ENCODE measurements around the gene ARL16.

ARL16 gene

GRCh38 chr17:81695801-81696200 is 12.2 kb upstream of the ARL16 start:
- no peaks in the 10 kb centered on the region for H3K9me3 ChIP-seq
- no peak overlapping the region for H3K27ac ChIP-seq
- no peak for TF ChIP-seq Cebpa-rat (IDR thresholded peaks at IDR 0.05)
- H3K4me3 ChIP-seq, result no peak overlapping the region
- peaks cover 6% of the 10 kb centered on the region for H3K4me1 ChIP-seq
- H3K4me2 ChIP-seq, result no peak overlapping the region
- H4K20me1 ChIP-seq, result peaks cover 98% of the 10 kb centered on the region
- H3K9ac ChIP-seq, result no peak overlapping the region
- H3K27me3 ChIP-seq, result no peaks in the 10 kb centered on the region
- peaks cover 100% of the 10 kb centered on the region for H3K36me3 ChIP-seq

GRCh38 chr17:81695211-81695610 is 11.6 kb upstream of the ARL16 start:
- no peak overlapping the region for H3K4me3 ChIP-seq
- H3K4me2 ChIP-seq, result no peak overlapping the region
- H4K20me1 ChIP-seq, result peaks cover 98% of the 10 kb centered on the region
- H3K9ac ChIP-seq, result no peak overlapping the region
- H3K27ac ChIP-seq, result no peak overlapping the region
- H3K36me3 ChIP-seq, result peaks cover 100% of the 10 kb centered on the region
- H3K9me3 ChIP-seq, result no peaks in the 10 kb centered on the region
- H3K27me3 ChIP-seq, result no peaks in the 10 kb centered on the region
- no peak for TF ChIP-seq Cebpa-rat (IDR thresholded peaks at IDR 0.05)
- 0 out of 2 replicates have a peak, but pooled peaks cover under 1% of the 10 kb centered on the region for H3K4me1 ChIP-seq

GRCh38 chr17:81694810-81695209 is 11.2 kb upstream of the ARL16 start:
- Histone ChIP-seq H3K27me3 (no peaks in the 10 kb centered on the region), H3K27ac (no peak overlapping the region), H3K9me3 (no peaks in the 10 kb centered on the region), H3K9ac (no peak overlapping the region), H3K4me2 (no peak overlapping the region), H3K36me3 (peaks cover 100% of the 10 kb centered on the region), H3K4me1 (no peaks in the 10 kb centered on the region), H4K20me1 (peaks cover 98% of the 10 kb centered on the region), H3K4me3 (no peak overlapping the region)
- no peak for TF ChIP-seq Cebpa-rat (IDR thresholded peaks at IDR 0.05)

DNA sequence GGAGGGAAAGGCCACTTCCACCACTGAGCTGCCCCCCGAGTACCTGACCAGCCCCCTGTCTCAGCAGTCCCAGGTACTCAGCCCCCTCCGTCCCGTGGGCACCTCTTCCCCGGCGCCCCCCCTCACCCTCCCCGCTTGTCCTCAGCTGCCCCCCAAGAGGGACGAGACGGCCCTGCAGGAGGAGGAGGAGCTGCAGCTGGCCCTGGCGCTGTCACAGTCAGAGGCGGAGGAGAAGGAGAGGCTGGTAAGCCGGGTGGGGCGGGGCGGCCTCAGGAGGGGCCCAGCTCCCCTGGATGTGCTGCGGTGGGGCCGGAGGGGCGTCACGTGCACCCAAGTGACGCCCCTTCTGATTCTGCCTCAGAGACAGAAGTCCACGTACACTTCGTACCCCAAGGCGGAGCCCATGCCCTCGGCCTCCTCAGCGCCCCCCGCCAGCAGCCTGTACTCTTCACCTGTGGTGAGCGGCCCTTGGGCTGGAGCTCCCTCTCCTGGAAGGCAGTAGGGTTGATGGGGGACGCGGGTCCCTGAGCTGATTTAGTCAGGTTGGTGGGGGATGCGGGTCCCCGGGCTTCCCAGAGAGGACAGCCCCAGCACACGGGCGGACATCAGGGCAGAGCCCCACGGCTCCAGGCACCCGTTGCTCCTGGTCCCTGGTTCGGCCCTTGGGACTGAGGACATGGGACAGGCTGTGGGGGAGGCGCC is 10.1 kb upstream of the ARL16 start:
- H3K9ac ChIP-seq, result no peak overlapping the region
- no peaks in the 10 kb centered on the region for H3K9me3 ChIP-seq
- H3K36me3 ChIP-seq, result peaks cover 100% of the 10 kb centered on the region
- no peaks in the 10 kb centered on the region for H3K27me3 ChIP-seq
- no peak overlapping the region for H3K4me2 ChIP-seq
- no peak overlapping the region for H3K27ac ChIP-seq
- no peak for TF ChIP-seq Cebpa-rat (IDR thresholded peaks at IDR 0.05)
- no peak overlapping the region for H3K4me3 ChIP-seq
- H4K20me1 ChIP-seq, result peaks cover 98% of the 10 kb centered on the region
- H3K4me1 ChIP-seq, result no peaks in the 10 kb centered on the region

- H3K36me3 ChIP-seq, result peaks cover 100% of the 10 kb centered on the region
- no peak for TF ChIP-seq Cebpa-rat (IDR thresholded peaks at IDR 0.05)
Observed at GRCh38 chr17:81691608-81692007, 8.0 kb upstream of the ARL16 start.

GRCh38 chr17:81691196-81691595 is 7.6 kb upstream of the ARL16 start:
- Histone ChIP-seq H3K4me1 (no peaks in the 10 kb centered on the region), H3K27ac (no peak overlapping the region), H4K20me1 (peaks cover 99% of the 10 kb centered on the region), H3K9ac (no peak overlapping the region), H3K4me3 (no peak overlapping the region), H3K27me3 (no peaks in the 10 kb centered on the region), H3K9me3 (no peaks in the 10 kb centered on the region), H3K4me2 (no peak overlapping the region), H3K36me3 (peaks cover 100% of the 10 kb centered on the region)
- TF ChIP-seq Cebpa-rat (IDR thresholded peaks at IDR 0.05), result no peak

More at GRCh38 chr17:81691608-81692007, 8.0 kb upstream of the ARL16 start:
- peaks cover 99% of the 10 kb centered on the region for H4K20me1 ChIP-seq
- no peak overlapping the region for H3K27ac ChIP-seq
- H3K9ac ChIP-seq, result no peak overlapping the region
- no peaks in the 10 kb centered on the region for H3K9me3 ChIP-seq
- no peak overlapping the region for H3K4me2 ChIP-seq
- no peaks in the 10 kb centered on the region for H3K27me3 ChIP-seq
- H3K4me3 ChIP-seq, result no peak overlapping the region
- no peaks in the 10 kb centered on the region for H3K4me1 ChIP-seq

- peaks cover 100% of the 10 kb centered on the region for H3K36me3 ChIP-seq
- H3K27me3 ChIP-seq, result no peaks in the 10 kb centered on the region
- 0 out of 2 replicates have a peak overlapping the region, but pooled peaks have one; percentile 15 for H3K9ac ChIP-seq
- H4K20me1 ChIP-seq, result peaks cover 99% of the 10 kb centered on the region
- no peaks in the 10 kb centered on the region for H3K9me3 ChIP-seq
- no peak overlapping the region for H3K4me3 ChIP-seq
- H3K4me2 ChIP-seq, result no peak overlapping the region
- no peak for TF ChIP-seq Cebpa-rat (IDR thresholded peaks at IDR 0.05)
- H3K4me1 ChIP-seq, result peaks cover 3% of the 10 kb centered on the region
- no peak overlapping the region for H3K27ac ChIP-seq
Observed at GRCh38 chr17:81690549-81690948, 7.0 kb upstream of the ARL16 start.

- Histone ChIP-seq H3K9me3 (no peaks in the 10 kb centered on the region), H4K20me1 (peaks cover 99% of the 10 kb centered on the region), H3K27me3 (no peaks in the 10 kb centered on the region), H3K9ac (0 out of 2 replicates have a peak overlapping the region, but pooled peaks have one; percentile 15), H3K36me3 (peaks cover 99% of the 10 kb centered on the region), H3K27ac (no peak overlapping the region), H3K4me1 (peaks cover 8% of the 10 kb centered on the region), H3K4me2 (no peak overlapping the region), H3K4me3 (no peak overlapping the region)
- TF ChIP-seq Cebpa-rat (IDR thresholded peaks at IDR 0.05), result no peak
Observed at GRCh38 chr17:81690066-81690465, 6.5 kb upstream of the ARL16 start.

- Histone ChIP-seq H3K4me2 (no peak overlapping the region), H3K4me1 (peaks cover 15% of the 10 kb centered on the region), H3K36me3 (peaks cover 85% of the 10 kb centered on the region), H3K27ac (no peak overlapping the region), H3K9me3 (no peaks in the 10 kb centered on the region), H3K4me3 (no peak overlapping the region), H3K27me3 (no peaks in the 10 kb centered on the region), H4K20me1 (peaks cover 95% of the 10 kb centered on the region), H3K9ac (0 out of 2 replicates have a peak overlapping the region, but pooled peaks have one; percentile 34)
- no peak for TF ChIP-seq Cebpa-rat (IDR thresholded peaks at IDR 0.05)
Observed at GRCh38 chr17:81688616-81689015, 5.0 kb upstream of the ARL16 start.

- Histone ChIP-seq H3K4me2 (no peak overlapping the region), H3K4me1 (peaks cover 15% of the 10 kb centered on the region), H3K27ac (no peak overlapping the region), H3K36me3 (peaks cover 78% of the 10 kb centered on the region), H3K9ac (peak overlapping the region; percentile 34; the same call in 1 of the 2 replicates), H4K20me1 (peaks cover 94% of the 10 kb centered on the region), H3K9me3 (no peaks in the 10 kb centered on the region), H3K27me3 (no peaks in the 10 kb centered on the region), H3K4me3 (no peak overlapping the region)
- no peak for TF ChIP-seq Cebpa-rat (IDR thresholded peaks at IDR 0.05)
Observed at GRCh38 chr17:81687770-81688541, 4.4 kb upstream of the ARL16 start.

All from BLaER1 (cell line).